DMS114 treated with DMSO at 0.1 percent for 48 hours (cell line): Measurements from ENCODE around the gene ECT2.
"Not testable (repeated sequence)": the region's sequence is repeated elsewhere in the genome, so short reads cannot be mapped to it uniquely, and the experiment has no call there.

ENCODE experiments used
- DNase-seq: peaks from one replicate; lab custom pipeline; 2025; ENCODE audit not compliant: unreplicated experiment; lab: John Stamatoyannopoulos, UW

ECT2 gene

GRCh38 chr3:172853921-172854666 is 103.6 kb downstream of the ECT2 start:
- DNase-seq = no peak

- no peak for DNase-seq
Observed at GRCh38 chr3:172855037-172855436, 104.5 kb downstream of the ECT2 start.

- no peak for DNase-seq
Observed at GRCh38 chr3:172856795-172857742, 106.5 kb downstream of the ECT2 start.

GRCh38 chr3:172859041-172859440 is 108.5 kb downstream of the ECT2 start:
- no peak for DNase-seq

GRCh38 chr3:172866726-172867350 is 116.3 kb downstream of the ECT2 start:
- DNase-seq = not testable (repeated sequence)

- DNase-seq = no peak
Observed at GRCh38 chr3:172868582-172869200, 118.2 kb downstream of the ECT2 start.

GRCh38 chr3:172869368-172869771 is 118.8 kb downstream of the ECT2 start:
- DNase-seq = no peak

- no peak for DNase-seq
Observed at GRCh38 chr3:172869784-172870518, 119.4 kb downstream of the ECT2 start.
